ENCODE measurements around the gene UXS1.
A peak's percentile ranks its signal among the peaks of the same experiment; 100 is the strongest.

Gene UXS1

DNA sequence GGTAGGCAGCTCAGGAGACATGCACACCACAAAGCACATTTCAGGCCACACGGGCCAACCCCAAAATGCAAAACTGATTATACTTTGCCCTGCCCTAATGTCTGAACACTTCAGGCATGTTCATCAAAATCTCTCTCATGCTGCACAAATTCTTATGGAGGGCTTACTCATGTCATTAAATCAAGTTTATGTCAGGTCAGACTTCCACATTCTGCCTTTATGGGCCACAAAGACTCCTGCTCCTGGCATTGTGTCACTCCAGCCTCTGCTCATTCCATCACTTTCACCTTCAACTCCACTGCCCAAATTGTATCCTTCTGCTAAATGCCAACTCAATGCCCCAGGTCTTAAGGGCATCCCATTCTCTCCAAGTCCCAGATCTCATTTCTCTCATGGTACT, 9.2 kb downstream of the UXS1 start:
- peaks cover 48% of the 10 kb centered on the region for H3K4me1 Mint-ChIP-seq

GRCh38 chr2:106184394-106184793, 9.7 kb downstream of the UXS1 start:
- peaks cover 49% of the 10 kb centered on the region for H3K36me3 Mint-ChIP-seq (ENCODE audit: low read depth)
- peaks cover 7% of the 10 kb centered on the region for H3K9me3 Mint-ChIP-seq
- H3K27ac Mint-ChIP-seq = no peak overlapping the region
- H3K4me1 Mint-ChIP-seq = peaks cover 43% of the 10 kb centered on the region
- H3K4me3 Mint-ChIP-seq = no peak overlapping the region
- no peaks in the 10 kb centered on the region for H3K27me3 Mint-ChIP-seq (ENCODE audit: low read depth, poor library complexity)
- DNase-seq = no peak
- TF ChIP-seq, protein P1, sequence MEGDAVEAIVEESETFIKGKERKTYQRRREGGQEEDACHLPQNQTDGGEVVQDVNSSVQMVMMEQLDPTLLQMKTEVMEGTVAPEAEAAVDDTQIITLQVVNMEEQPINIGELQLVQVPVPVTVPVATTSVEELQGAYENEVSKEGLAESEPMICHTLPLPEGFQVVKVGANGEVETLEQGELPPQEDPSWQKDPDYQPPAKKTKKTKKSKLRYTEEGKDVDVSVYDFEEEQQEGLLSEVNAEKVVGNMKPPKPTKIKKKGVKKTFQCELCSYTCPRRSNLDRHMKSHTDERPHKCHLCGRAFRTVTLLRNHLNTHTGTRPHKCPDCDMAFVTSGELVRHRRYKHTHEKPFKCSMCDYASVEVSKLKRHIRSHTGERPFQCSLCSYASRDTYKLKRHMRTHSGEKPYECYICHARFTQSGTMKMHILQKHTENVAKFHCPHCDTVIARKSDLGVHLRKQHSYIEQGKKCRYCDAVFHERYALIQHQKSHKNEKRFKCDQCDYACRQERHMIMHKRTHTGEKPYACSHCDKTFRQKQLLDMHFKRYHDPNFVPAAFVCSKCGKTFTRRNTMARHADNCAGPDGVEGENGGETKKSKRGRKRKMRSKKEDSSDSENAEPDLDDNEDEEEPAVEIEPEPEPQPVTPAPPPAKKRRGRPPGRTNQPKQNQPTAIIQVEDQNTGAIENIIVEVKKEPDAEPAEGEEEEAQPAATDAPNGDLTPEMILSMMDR (IDR thresholded peaks at IDR 0.05) = no peak

More for the DNA sequence above, 9.2 kb downstream of the UXS1 start:
- H3K9me3 Mint-ChIP-seq = peaks cover 7% of the 10 kb centered on the region
- H3K36me3 Mint-ChIP-seq (ENCODE audit: low read depth) = peaks cover 53% of the 10 kb centered on the region
- no peak overlapping the region for H3K27ac Mint-ChIP-seq
- H3K27me3 Mint-ChIP-seq (ENCODE audit: low read depth, poor library complexity) = no peaks in the 10 kb centered on the region
- TF ChIP-seq, protein P1 (IDR thresholded peaks at IDR 0.05) = no peak
- no peak overlapping the region for H3K4me3 Mint-ChIP-seq
- DNase-seq = no peak

GRCh38 chr2:106183101-106183696, 10.9 kb downstream of the UXS1 start:
- Mint-ChIP-seq H3K36me3 (ENCODE audit: low read depth) (peaks cover 46% of the 10 kb centered on the region), H3K4me3 (no peak overlapping the region), H3K27me3 (ENCODE audit: low read depth, poor library complexity) (no peaks in the 10 kb centered on the region), H3K27ac (peak overlapping the region; percentile 84), H3K4me1 (peaks cover 31% of the 10 kb centered on the region), H3K9me3 (peaks cover 7% of the 10 kb centered on the region)
- DNase-seq = no peak
- TF ChIP-seq, protein P1 (IDR thresholded peaks at IDR 0.05) = no peak

DNA sequence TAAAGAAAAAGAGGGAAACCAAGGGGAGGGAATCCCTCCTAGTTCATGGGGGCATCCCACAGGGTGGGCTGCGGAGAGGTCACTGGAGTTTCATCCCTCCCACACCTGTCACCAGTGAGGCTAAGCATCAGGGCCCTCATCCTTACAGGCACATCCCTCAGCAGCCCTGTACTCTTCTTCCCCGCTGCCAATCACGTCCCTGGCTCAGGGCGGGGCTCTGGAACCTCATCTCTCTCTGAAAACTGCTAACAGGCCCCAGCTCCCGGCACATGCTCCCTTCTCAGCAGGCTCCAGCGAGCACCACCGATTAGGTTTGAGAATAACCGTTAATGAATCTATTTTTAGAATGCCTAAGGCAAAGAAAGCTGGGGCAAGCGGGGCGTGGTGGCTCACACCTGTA, 13.0 kb downstream of the UXS1 start:
- Mint-ChIP-seq H3K27ac (no peak overlapping the region), H3K9me3 (peaks cover 7% of the 10 kb centered on the region), H3K4me1 (peaks cover 37% of the 10 kb centered on the region), H3K4me3 (no peak overlapping the region), H3K27me3 (ENCODE audit: low read depth, poor library complexity) (no peaks in the 10 kb centered on the region), H3K36me3 (ENCODE audit: low read depth) (peaks cover 38% of the 10 kb centered on the region)
- DNase-seq = no peak
- TF ChIP-seq, protein P1 (IDR thresholded peaks at IDR 0.05) = no peak

- TF ChIP-seq, protein P1 (IDR thresholded peaks at IDR 0.05) = no peak
- Mint-ChIP-seq H3K9me3 (peaks cover 2% of the 10 kb centered on the region), H3K36me3 (ENCODE audit: low read depth) (peaks cover 33% of the 10 kb centered on the region), H3K27me3 (ENCODE audit: low read depth, poor library complexity) (no peaks in the 10 kb centered on the region), H3K4me1 (peaks cover 39% of the 10 kb centered on the region), H3K4me3 (no peak overlapping the region), H3K27ac (no peak overlapping the region)
- DNase-seq = no peak
These were observed 13.5 kb downstream of the UXS1 start for GRCh38 chr2:106180602-106181001.

DNA sequence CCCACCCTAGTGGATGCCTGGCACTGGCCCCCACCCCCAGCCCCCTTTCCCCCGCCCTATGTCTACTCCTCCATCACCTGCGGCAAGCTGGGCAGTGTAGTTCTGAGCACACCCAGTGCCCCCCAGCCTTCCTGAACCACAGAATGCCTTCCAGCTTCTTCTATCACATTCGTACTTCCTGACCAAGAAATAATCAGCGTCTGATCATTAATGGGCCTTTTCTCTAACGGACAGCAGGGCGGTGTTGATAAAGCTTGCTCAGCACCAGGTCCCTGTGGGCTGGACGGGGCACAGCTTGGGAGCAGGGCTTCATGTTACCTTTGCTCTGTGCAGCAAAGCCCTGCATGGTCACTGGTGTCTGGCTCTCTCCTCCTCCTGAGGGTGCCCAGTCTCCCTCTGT, 15.4 kb downstream of the UXS1 start:
- Mint-ChIP-seq H3K27ac (no peak overlapping the region), H3K9me3 (no peaks in the 10 kb centered on the region), H3K4me3 (no peak overlapping the region), H3K27me3 (ENCODE audit: low read depth, poor library complexity) (no peaks in the 10 kb centered on the region), H3K4me1 (peaks cover 35% of the 10 kb centered on the region), H3K36me3 (ENCODE audit: low read depth) (peaks cover 18% of the 10 kb centered on the region)
- TF ChIP-seq, protein P1 (IDR thresholded peaks at IDR 0.05) = no peak
- no peak for DNase-seq
